Anterior cingulate cortex (tissue), 58 donors: Measurements from ENCODE around the gene GNAT2.
A peak's percentile ranks its signal among the peaks of the same experiment; 100 is the strongest.

Experiments used
- DNase-seq, 58 donors: peaks; one replicate each; lab custom pipeline; 2025; lab: John Stamatoyannopoulos, UW

Gene GNAT2

GRCh38 chr1:109629372-109630030 is 10.1 kb upstream of the GNAT2 start:
- no peak for DNase-seq

DNA sequence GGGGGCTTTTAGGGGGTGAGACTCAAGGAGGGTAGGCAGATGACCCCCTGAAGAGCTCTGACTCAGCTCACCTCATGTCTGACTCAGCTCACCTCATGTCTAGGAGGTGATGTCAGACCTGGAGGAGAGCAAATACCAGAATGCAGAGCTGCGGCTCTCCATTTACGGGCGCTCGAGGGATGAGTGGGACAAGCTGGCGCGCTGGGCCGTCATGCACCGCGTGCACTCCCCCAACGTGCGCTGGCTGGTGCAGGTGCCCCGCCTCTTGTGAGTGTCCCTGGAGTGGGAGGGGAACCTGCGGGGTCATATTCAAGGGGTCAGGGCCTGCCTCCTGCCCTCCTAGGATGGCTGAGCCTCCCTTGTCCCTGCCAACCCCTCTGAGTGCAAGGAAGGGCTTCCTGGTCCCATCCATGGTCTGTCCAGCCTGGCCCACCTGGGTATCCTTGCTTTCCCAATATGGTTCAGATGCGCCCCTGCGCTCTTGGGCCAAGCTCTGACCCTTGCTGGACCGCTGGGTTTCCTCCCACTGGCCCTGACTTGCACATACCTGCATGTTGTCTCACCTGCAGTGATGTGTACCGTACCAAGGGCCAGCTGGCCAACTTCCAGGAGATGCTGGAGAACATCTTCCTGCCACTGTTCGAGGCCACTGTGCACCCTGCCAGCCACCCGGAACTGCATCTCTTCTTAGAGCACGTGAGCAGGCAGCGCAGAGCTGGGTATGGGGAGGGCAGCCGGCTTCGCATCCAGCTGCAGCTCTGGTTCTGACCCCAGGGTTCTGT is 9.3 kb upstream of the GNAT2 start:
- DNase-seq: peak in 1 of 58 donors; percentile 43

DNA sequence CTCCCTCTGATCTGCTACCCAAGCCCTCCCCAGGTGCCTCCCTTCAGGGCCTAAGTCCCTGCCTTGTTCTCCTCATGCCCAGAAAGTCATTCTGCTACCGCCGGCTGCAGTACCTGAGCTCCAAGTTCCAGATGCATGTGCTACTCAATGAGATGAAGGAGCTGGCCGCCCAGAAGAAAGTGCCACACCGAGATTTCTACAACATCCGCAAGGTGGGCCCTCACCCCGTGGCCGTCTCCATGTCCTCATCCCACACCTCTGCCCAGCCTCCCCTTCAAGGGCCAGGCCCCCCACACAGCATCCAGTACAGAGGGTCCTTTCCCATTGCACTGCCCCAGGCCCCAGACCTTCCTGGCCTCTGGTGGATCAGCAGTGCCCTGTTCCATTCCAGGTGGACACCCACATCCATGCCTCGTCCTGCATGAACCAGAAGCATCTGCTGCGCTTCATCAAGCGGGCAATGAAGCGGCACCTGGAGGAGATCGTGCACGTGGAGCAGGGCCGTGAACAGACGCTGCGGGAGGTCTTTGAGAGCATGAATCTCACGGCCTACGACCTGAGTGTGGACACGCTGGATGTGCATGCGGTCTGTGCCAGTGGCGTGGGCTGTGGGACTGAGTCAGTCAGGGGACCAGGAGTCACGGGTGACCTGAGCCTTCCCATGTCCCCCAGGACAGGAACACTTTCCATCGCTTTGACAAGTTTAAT is 8.4 kb upstream of the GNAT2 start:
- no peak for DNase-seq

- no peak for DNase-seq
Observed at GRCh38 chr1:109626682-109627408, 7.4 kb upstream of the GNAT2 start.

DNA sequence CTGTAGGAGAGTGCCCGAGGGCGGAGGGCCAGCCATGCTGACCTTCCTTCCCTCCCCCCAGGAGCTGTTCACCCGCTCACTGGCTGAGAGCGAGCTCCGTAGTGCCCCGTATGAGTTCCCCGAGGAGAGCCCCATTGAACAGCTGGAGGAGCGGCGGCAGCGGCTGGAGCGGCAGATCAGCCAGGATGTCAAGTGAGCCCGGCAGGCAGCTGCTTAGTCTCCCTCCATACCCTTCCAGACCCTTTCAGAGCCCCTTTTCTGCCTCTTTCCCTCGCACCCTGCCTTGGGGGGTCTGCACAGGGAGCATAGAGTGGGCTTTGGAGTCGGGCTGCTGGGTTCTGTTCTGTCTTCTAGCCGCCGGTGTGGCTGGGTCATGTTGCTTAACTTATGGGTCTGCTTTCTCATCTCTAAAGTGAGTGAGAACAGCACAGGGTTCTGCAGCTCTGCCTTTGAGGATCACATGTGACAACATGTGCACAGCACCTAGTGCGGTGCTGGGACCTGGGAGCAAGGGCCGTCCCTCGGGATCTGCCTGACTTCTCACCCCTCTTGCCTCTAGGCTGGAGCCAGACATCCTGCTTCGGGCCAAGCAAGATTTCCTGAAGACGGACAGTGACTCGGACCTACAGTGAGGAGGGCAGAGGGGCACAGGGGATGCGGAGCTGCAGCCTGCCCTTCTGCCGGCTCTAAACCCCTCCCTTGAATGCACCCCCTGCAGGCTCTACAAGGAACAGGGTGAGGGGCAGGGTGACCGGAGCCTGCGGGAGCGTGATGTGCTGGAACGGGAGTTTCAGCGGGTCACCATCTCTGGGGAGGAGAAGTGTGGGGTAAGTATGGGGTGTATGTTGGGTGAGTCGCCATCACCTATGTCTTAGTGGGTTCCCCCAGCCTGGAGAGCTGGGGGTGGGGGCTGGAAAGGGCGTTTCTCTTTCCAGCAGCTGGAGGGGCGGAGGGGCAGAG is 6.5 kb upstream of the GNAT2 start:
- no peak for DNase-seq

DNA sequence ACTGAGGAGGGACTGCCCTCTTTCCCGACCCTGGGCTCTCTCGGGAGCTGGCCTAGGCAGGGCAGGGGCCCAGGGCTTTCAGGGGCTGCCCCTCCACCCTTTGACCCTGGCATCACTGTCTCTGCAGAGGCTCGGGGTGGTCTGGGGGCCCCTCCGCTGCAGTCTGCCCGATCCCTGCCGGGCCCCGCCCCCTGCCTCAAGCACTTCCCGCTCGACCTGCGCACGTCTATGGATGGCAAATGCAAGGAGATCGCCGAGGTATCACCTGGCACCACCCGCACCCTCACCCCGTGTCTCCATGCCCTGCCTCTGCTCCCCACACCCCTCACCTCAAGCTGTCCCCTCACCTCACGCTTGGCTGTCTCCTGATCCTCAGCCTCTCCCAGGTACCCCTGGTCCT is 5.8 kb upstream of the GNAT2 start:
- no peak for DNase-seq

DNA sequence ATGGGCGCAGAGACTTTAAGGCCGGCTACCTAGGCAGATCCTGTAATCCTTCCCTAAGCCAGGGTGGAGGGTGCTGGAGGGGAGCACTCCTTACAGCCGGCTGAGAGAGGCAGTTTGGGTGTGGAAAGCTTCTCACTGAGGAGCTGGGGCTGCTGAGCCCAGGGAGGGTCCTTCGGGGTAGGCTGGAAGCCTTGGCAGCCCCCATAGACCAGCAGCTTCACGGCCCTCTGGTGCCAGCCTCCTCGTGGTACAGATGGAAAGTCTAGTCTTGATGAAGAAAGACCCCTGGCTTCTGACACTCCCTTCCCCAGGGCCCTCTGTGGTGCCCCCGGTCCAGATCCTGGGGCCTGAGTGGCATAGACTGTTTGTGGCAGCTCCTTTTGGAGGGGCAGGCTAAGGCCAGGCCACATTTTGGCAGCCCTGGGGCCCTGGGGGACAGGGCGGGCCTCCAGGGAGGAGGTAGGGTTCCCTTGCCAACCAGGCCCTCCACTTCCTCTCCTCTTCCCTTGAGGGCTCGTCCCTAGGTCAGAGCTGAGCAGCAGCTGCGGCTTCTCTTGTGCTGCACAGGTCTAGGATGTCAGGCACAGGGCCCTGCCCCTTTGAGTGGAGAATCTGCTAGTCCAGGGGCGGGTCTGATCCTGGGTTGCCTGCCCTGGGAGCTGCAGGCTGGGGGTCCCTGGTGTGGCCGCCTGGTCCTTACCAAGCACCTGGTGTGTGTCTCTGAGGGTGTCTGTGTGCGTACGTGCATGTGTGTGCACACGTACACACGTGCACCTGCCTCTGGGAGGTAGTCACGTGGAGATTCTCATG is 5.0 kb upstream of the GNAT2 start:
- no peak for DNase-seq

DNA sequence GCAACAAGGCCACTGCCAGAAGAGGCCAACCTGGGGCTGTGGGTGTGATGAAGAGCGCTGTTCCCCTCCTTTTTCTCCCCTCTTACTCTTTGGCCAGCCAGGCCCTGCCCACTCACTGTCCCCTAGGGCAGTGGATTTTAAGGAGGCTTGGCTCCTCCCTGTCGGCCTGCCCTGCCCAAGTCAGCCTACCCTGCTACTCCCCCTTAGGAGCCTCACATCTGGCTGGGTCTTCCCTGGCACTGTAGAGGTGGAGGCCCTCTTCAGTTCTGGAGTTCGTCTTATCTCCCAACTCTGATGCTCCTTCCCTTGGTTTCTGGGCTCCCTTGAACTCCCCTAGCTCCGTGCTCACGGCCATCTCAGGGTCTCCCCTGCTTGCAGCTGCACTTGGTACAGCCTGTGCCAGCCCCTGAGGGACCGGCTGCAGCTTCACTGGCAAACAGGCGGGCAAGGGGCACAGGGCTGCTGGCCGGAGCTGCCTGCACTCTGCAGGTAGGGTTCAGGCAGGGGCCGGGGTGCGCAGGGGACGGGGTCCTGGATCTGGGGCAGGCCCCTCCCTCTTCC is 4.3 kb upstream of the GNAT2 start:
- peak in 20 of 58 donors; percentile 20 to 66 (median 44) for DNase-seq

DNA sequence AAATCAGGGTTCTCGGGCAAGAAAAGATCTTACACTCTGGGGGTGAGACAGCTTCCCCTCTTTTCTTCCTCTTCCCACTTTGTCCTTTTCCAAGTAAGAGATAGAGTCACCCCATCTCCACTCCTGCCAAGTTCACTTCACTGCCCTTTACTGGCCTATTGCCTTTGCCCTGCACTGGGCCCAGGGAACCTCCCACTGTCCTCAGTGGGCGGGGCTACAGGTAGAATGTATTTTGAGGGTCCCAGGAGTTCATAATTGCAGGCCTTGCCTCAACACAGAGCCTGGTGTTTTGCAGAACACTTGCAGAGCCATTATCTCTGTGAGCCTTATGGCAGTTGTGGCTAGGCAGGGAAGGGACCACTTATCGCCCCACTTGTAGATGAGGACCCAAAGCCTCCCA is 3.5 kb upstream of the GNAT2 start:
- DNase-seq: no peak

DNA sequence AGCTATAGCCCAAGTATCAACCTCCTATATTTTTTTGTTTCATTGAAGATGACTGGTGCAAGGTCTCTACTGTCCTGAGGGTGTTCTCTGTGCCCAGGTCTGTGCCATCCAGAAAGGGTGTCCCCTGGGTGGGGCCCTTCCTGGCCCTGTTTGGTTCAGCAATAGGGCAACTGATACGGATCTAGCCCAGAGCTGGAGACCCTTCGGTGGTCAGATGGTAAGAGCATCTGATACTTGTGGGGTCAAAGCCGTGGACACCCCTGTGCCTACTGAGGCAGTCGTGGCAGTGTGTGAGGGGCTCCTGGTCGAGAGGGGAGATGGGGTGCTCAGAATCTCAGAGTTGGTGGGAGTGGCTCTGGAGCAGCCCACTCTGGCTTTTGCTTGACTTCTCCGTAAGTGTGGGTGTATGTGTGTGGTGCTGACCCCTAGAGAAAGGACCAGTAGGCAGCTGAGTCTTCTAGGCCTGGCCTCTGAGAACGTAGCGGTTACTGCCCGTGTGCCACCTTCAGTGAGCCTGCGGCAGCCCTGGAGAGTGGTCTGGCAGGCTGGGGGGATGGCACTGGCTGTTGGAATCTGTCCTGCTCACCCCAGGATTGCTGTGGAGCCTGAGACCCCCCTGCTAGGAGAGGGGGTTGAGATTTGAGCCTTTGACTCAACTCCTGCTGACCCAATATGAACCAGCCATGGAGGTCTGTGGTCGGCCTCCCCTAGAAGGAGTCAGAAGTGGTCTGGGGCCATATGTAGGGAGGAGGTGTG is 2.9 kb upstream of the GNAT2 start:
- DNase-seq: no peak

- peak in 6 of 58 donors; percentile 33 to 52 (median 44) for DNase-seq
Observed at GRCh38 chr1:109621379-109622136, 2.1 kb upstream of the GNAT2 start.

DNA sequence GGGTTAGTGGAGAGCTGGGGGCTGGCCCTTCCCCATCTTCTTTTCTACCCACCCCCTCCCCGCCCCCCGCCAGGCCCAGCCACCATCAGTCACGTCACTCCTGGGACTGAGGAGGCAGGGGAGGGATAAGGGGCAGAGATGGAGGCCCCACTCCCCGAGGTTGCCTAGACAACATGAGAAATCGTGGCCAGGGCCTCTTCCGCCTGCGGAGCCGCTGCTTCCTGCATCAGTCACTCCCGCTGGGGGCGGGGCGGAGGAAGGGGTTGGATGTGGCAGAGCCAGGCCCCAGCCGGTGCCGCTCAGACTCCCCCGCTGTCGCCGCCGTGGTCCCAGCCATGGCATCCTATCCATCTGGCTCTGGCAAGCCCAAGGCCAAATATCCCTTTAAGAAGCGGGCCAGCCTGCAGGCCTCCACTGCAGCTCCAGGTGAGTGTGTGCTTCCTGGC is 1.4 kb upstream of the GNAT2 start:
- DNase-seq: peak; percentile 46 to 95 (median 84)

DNA sequence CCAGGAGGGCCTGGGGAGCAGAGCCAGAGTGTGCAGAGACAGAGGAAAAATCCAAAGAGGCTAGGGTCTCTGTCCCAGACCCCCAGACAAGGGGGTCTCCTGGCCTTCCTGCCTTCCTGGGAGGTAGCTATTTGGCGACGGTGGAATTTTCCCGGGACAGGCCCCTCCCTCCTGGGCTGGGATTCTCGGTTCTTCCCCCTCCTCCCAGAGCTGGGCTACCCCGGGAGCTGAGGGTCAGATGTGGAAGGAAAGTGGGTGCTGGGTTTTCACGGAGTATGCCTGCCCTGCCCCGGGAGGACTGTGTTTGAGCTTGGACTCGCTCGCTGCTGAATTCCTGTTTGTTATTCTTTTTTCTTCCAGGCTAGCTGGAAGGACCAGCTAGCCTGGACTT is 980 bp upstream of the GNAT2 start:
- peak in 9 of 58 donors; percentile 40 to 72 (median 54) for DNase-seq

GRCh38 chr1:109618661-109619575 is 498 bp downstream of the GNAT2 start:
- DNase-seq: no peak

DNA sequence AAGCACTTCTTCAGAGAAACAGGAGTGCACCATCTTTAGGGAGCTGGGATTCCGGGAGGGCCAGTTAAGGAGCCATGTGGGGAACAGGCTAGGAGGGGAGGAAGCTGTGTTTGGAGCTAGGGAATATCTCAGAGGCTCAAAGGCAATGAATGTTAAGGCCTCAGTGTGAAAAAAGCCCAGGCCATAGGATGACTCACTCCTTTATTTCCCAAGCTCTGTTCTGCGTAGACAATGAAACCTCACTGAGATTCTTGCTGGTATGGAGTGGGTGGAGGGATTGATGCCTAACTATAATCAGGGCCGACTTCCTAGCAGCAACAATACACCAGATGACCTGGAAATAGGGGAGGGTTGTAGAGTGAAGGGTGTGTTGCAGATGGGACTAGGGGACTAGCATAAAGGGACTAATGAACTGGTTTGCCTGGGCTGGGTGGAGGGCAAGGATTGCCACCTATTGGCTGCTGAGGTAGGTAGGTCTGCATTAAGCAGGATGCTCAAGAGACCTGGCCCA is 2.1 kb downstream of the GNAT2 start:
- no peak for DNase-seq

- DNase-seq: no peak
Observed at GRCh38 chr1:109616391-109616790, 3.0 kb downstream of the GNAT2 start.
